HFF-Myc (cell line): ENCODE data around the gene SLPI.

Source experiments
- DNase-seq: peaks from one replicate; pipeline ENCODE4 v3.0.0-alpha.2; 2011; ENCODE audit warnings: low read depth; ENCODE audit errors: extremely low read depth
- H3K4me3 ChIP-seq: replicated peaks from 2 replicates; pipeline ENCODE4 v1.5.1; 2011; ENCODE audit warnings: low read depth, mild to moderate bottlenecking, control low read depth, low read length
- CTCF ChIP-seq: IDR thresholded peaks from 2 replicates; pipeline ENCODE4 v1.5.1; 2012; ENCODE audit warnings: mild to moderate bottlenecking, low read depth, low read length, control low read depth; ENCODE audit errors: missing control alignments

SLPI gene

DNA sequence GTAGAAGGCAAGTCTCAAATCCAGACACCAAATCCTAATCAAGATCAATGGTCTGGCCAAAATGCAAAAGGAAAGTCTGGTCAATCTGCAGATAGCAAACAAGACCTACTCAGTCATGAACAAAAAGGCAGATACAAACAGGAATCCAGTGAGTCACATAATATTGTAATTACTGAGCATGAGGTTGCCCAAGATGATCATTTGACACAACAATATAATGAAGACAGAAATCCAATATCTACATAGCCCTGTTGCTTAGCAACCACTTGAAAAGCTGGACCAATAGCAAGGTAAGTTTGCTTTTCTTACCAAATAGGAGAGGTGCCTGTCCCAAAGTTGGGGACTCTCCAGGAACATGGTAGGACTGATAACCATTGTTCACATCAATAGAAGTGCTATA is 31.2 kb downstream of the SLPI start:
- no peak for TF ChIP-seq CTCF
- DNase-seq: no peak
- no peak overlapping the region for H3K4me3 ChIP-seq

DNA sequence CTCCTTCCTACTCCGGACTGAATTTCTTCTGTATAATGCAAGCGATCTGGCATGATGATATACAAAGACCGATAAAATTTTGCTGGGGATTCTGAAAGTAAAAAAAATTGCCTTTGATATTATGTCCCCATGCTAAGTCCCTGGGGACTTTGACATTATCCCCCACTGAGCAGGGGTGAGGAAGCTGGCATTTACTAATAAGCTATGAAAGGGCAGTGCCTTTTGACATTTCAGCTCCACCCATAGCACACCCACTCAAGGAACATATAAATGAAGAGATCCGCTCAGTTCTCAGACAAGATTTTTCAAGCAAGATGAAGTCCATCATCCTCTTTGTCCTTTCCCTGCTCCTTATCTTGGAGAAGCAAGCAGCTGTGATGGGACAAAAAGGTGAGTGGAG is 33.3 kb downstream of the SLPI start, which contains the start of gene SEMG2:
SEMG2 (plus strand) TSS at position 298 of the 400 bp plus-strand sequence; CDS start at position 315, 17 bp downstream.
- H3K4me3 ChIP-seq: no peak within 1 kb of the TSS
- DNase-seq: no peak
- no peak for TF ChIP-seq CTCF

DNA sequence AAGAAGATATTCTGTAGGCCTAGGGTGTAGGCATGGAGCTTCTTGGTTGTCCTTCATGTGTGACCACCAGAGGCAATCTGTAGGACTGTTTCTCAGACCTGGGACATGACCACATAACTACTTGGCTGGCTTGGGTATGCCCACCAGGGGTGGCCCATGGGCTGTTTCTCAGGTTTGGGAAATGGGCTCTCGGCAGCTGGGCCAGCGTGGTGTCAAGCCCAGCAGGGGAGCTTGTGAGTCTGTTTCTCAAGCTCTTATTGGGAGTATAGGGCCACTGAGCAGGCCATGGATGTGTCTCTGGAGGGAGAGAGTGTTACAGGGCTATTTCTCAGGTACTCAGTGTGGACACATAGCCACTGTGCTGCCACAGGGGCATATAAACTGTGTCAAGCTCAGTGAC is 35.7 kb downstream of the SLPI start:
- no peak overlapping the region for H3K4me3 ChIP-seq
- DNase-seq: no peak
- TF ChIP-seq CTCF: no peak

GRCh38 chr20:45218124-45218523 is 36.2 kb downstream of the SLPI start:
- no peak for TF ChIP-seq CTCF
- no peak for DNase-seq
- H3K4me3 ChIP-seq: no peak overlapping the region

GRCh38 chr20:45212836-45213235 is 41.5 kb downstream of the SLPI start:
- DNase-seq: no peak
- no peak overlapping the region for H3K4me3 ChIP-seq
- TF ChIP-seq CTCF: no peak

- DNase-seq: no peak
- no peak for TF ChIP-seq CTCF
- H3K4me3 ChIP-seq: no peak overlapping the region
Measured at GRCh38 chr20:45211569-45212474, 42.5 kb downstream of the SLPI start.

DNA sequence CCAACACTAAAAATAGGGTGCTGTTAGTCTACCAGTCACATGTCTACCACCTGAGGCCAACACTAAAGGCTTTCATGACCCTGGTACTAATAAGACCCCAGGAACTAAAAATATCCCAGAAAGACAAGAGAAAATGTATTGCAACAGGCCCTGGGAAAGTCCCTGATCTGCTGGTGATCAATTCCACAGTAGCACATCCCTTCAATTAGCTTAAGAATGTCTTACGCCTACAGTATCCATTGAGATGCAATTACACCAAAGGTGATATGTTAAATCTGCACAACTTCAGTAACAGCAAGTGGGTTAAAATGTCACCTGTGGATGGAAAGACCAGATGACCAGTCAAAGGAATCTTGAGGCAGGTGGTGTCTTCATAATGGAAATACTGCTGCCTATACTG is 44.4 kb downstream of the SLPI start:
- H3K4me3 ChIP-seq: no peak overlapping the region
- no peak for DNase-seq
- TF ChIP-seq CTCF: no peak
